Activated CD8-positive, alpha-beta memory T cell treated with anti-CD3 and anti-CD28 coated beads, Interleukin-2, amount 50 U/mL, for 1 hour (primary cell): ENCODE measurements around the gene NYAP1.

ENCODE experiments used
- DNase-seq: peaks from one replicate; pipeline ENCODE4 v3.0.0-alpha.2; 2020; ENCODE audit errors: extremely low read depth

The NYAP1 gene

DNA sequence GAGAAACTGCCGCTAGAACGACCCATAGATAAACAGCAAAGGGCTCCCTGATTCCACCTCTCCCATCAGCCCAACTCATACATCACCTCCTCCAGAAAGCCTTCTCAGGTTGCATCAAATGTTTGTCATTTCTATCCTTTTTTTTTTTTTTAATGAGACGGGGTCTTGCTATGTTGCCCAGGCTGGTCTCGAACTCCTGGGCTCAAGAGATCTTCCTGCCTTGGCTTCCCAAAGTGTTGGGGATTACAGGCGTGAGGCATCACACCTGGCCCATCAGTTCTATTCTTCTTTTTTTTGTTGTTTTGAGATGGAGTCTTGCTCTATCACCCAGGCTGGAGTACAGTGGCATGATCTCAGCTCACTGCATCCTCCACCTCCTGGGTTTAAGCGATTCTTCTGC is 26.7 kb upstream of the NYAP1 start:
- no peak for DNase-seq

DNA sequence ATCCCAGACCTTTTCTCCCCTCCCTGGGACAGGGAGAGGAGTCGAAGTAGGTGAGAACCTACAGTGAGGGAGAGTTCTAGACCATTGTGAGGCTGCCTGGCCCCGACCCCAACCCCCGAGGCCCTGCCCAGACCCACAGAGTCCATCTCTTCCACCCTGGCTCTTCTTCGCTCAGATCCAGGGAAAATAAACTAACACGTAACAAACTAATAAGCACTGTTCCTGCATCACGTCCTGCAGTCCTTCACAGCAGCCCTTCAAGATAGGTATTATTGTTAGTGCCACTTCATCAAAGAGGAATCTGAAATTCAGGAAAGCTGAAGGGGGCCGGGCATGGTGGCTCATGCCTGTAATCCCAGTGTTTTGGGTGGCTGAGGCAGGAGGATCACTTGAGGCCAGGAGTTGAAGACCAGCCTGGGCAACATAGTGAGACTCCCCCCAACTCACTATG is 19.5 kb upstream of the NYAP1 start, which contains the start of gene SPACDR:
Gene SPACDR, minus strand, starts transcription at position 51 of the 451 bp plus-strand sequence. CDS start 235 bp downstream, outside the sequence.
- no peak for DNase-seq

DNA sequence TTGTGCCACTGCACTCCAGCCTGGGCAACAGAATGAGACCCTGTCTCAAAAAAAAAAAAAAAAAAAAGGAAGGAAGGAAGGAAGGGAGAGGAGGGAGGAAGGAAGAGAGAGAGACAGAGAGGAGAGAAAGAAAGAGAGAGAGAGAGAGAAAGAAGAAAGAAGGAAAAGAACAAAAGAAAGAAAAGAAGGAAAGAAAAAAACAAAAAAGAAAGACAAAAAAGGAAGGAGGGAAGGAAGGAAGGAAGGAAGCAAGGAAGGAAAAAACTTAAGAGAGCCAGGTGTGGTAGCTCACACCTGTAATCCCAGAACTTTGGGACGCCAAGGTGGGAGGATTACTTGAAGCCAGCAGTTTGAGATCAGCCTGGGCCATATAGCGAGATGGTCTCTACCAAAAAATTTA is 18.9 kb upstream of the NYAP1 start:
- no peak for DNase-seq

DNA sequence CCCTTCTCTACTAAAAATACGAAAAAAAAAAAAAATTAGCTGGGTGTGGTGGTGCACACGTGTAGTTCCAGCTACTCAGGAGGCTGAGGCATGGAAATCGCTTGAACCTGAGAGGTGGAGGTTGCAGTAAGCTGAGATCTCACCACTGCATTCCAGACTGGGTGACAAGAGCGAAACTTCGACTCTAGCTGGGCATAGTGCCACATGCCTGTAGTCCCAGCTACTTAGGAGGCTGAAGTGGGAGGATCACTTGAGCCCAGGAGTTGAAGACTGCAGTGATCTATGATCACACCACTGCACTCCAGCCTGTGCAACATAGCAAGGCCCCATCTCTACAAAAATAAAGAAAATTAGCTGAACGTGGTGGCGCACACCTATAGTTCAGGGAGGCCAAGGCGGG is 18.4 kb upstream of the NYAP1 start:
- no peak for DNase-seq

DNA sequence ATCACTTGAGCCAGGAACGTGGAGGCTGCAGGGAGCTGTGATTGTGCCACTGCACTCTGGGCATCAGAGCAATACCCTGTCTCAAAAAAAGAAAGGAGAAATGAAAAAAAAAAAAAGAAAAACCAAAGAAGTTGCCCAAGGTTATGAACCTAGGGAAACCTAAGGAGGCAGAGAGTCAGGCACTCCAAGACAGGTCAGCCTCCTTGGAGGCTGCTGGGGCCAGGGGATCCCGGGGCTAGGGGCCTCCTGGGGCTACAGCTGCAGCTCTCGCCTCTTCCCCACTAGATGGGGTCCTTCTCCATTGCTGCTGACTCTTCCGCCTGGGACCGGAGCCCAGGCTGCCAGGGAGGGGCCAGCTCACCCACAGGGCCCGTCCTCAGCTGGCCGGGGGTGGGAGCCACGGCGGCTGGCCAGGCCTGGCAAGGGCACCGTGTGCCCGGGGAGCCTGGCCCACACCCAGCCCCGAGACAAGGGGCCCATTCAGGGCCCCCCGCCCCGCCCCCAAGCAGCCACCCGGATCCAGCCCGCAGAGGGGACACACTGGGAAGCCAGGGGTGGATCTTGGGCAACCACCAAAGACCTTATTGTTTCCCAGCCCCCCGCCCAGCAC is 17.9 kb upstream of the NYAP1 start:
- no peak for DNase-seq

DNA sequence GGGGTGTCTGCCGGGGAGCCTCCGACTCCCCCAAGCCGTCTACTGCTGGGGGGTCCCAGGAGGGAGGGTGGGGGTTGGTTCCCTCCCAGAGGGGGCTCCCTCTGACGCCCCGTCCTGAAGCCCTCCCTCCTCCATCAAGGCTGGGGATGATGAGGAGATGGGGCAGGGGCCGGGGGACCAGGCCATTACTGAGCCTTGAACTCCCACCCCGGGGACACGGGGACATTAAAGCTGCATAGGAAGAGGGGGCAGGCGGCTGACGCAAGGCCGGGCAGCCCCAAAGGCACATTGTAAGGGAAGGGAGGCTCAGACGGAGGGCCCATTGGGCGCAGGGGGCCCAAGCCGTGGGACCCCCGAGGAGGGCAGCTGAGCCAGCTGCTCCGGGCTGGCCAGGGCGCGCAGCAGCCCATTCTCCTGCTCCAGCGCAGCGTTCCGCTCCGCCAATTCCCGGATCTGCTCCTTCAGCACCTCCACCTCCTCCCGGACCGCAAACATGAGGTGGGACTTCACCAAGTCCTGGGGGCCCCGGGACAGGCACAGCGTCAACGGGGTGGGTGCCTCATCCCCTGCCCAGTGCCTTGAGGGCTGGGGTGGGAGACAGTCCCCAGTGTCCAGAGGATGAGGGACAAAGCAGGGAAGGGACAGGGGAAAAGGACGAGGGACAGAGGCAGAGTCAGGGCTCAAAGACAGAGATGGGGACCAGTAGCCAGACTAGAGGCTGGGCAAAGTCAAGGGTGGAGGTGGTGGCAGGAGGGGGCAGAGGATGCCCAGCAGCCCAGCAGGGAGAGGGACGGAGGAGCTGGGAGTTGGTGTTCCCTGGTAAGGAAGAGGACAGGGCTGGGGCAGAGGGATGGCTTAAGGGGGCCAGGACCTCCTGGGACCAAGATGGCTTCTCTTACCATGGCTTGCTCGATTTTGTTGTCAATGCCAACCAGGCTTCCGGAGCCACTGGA is 16.8 kb upstream of the NYAP1 start:
- DNase-seq: no peak

DNA sequence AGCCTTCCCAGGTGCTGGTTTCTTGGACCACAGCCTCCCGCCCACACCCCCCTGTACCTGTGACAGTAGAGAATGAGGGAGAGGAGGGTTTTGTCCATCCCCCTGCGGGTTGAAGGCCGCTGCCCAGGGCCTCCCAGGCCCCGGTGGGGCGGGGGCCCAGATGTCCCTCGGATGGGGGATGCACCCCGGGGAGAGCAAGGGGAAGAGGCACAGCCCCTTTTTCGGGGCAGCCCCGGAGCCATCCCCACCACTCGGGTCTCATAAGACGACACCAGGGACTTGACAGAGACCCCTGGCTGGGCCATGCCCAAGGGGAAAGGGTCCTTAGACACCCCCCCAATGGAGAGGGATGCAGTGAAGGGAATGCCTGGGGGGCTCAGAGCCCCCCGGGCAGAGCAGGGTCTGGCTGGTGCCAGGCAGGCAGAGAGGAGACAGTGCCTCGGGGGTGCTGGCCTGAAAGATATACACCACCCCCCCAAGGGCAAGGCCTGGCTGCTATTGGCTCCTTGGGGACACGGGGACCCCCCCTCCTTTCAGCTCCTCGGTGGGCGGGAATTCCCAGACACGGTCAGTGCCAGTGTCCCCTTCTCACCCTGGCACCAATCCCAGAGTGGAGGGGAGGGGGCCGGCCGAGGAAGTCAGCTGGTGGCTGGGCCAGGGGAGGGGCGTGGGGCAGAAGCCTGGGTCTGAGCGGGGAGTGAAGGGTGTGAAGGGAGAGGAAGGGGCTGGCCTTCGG is 15.9 kb upstream of the NYAP1 start:
- no peak for DNase-seq

DNA sequence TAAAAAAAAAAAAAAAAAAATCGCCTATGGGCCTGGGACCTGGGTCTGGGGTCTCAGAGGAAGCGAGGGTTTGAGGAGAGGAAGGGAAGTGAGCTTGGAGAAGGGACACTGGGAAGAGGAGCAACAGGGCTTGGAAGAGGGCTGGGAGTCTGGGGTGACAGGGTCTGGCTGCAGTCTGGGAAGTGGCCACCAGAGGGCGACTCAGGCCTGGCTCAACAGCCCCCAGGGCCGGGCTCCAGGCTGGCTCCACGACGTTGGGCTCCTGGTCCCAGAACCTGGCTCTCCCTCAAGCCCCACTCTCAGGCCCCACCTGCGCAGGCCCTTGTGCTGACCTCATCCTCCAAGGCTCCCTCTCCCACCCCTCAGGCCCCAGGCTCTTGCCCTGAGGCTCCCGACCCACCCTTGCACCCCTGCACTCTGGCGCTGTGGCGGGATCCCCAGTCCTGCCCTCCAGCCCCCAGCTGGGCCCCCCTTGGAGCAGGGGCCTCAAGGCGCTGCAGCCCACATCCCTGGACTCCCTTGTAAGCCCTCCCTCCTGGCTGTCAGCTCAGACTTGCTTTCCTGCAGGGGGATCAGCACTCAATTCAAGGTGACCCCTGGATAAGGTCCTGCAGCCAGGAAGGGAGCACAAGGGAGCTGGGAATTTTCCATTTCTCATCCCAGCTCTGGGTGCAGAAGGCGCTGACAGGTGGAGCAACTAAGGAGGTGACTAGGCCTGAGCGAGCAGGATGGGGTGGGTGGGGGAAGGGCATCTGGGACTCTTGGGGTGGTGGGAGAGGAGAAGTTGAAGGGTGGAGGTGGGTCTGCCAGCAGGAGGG is 14.3 kb upstream of the NYAP1 start:
- peak; percentile 30 for DNase-seq

DNA sequence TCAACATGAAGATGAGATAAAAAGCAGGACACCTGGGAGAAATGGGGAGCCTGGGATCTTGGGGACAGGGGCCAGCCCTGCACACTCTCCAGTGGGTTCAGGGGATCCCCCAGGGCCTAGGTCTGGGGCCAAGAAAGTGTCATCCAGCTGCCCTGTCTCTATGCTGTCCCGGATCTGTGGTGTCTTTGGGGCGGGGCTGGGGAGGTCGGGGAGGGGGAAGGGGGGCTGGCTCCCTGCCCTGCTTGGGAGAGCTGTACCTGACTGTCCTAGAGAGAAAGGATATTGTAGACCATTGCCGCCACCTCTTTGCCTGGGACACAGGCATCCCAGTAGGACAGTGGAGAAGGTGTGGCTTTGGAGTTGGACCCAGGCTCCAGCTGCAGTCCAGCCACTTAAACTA is 12.7 kb upstream of the NYAP1 start:
- DNase-seq: no peak

DNA sequence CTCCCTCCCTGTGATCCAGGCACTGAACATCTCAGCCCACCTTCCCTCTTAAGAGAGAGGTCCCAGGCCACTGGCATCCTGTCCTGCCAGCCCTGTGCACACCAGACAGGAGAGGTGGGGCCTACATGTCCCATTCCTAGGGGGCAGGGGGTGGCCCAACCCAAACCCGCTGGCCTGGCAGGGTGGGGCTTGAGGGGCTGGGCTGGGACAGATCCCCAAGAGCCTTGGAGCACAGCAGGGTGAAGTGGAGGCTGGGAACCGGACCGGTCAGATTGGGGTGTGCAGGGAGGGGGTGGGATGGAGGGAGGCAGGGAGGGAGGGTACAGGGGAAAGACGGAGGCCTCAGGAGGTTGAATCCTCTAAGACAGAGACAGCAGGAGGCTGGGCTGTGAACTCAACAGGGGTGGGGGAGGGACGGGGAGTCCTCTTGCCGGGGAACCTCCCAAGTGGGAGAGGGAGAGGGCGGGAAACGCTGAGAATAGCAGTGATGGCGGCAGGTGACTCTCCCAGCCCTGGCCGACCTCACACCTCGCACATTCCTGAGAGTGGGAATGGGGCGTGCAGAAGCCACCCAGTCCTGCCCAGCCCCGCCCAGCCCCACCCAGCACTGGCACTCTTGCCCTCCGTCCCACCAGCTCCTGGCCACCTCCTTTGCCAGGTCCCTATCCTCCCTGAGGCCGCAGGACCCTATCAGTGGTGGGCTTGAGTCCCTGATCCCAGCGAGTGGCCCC is 11.4 kb upstream of the NYAP1 start:
- DNase-seq: no peak

DNA sequence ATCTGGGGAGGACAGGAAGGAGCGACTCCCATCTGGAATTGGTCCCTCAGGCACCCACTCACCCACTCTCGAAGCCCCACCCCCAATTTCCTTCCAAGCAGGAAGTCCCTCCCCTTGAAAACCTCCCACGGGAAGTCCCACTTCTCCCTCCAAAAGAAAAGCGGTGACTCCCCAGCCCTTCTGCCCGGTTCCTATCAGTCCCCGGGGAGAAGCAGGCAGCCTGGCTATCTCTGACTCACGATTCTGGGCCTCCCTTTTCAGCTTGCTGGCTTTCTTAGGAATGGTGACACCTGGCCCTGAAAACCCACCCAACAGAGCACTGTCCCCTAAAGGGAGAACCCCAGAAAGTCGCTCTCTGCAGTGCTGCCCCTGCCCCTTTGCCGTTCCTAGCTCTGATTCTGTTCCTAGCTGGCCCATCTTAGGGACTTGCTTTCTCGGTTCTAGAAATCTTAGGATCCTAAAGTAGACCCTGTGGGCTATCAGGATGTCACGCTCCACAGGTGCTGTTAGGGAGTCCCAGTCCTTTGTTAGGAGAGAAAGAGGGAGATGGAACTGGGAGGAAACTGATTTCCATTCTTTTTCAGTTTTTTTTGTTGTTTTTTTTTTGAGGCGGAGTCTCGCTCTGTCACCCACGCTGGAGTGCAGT is 10.8 kb upstream of the NYAP1 start:
- no peak for DNase-seq

DNA sequence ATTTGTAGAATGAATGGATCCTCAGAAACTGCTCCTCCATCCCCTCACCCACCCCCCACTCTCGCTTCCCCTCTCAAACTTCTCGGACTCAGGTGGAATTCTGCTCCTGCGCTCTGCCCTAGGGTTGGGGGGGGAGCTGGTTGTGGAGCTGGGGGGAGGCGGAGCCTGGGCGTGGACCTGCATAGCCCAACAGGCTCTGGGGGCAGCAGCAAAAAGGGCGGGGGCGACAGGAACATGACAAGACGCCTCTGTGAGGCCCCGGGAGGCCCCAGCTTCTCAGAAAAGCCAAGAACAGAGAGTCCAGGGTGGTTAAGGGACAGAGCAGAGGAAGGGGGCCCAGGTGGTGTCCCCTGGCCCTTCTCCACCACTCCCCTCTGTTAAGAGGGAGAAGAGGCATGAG is 8.2 kb upstream of the NYAP1 start:
- DNase-seq: no peak

DNA sequence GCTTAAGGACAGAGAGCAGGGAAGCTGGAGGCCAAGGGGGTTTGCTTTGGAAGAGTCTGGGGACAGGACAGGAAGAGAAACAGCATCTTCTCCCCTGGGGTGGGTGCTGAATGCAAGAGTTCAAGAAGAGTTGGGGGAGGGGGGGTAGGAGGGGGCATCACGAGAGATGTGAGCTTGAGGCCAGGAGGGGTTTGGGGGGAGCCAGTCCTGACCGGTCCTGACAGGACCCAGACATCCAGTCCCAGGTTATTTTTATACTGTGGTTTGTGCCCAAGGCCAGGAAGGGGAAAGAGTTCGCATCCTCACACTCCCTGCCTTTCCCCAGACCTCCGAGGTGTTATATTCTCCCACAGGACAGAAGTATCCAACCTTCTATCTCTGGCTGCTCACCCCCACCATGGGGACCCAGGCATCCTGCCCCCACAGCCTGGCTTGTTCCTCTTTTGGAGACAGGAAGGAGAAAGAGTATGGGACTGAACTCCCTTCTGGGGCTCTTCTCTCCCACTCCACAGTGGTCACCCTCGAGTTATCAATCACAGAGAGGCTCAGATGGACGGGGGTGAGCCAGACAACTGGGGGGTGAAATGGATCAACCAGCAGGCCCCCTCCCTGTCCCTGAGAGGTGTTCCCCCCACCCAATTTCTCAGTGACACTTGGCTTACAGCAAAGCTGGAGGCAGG is 7.5 kb upstream of the NYAP1 start:
- DNase-seq: no peak

DNA sequence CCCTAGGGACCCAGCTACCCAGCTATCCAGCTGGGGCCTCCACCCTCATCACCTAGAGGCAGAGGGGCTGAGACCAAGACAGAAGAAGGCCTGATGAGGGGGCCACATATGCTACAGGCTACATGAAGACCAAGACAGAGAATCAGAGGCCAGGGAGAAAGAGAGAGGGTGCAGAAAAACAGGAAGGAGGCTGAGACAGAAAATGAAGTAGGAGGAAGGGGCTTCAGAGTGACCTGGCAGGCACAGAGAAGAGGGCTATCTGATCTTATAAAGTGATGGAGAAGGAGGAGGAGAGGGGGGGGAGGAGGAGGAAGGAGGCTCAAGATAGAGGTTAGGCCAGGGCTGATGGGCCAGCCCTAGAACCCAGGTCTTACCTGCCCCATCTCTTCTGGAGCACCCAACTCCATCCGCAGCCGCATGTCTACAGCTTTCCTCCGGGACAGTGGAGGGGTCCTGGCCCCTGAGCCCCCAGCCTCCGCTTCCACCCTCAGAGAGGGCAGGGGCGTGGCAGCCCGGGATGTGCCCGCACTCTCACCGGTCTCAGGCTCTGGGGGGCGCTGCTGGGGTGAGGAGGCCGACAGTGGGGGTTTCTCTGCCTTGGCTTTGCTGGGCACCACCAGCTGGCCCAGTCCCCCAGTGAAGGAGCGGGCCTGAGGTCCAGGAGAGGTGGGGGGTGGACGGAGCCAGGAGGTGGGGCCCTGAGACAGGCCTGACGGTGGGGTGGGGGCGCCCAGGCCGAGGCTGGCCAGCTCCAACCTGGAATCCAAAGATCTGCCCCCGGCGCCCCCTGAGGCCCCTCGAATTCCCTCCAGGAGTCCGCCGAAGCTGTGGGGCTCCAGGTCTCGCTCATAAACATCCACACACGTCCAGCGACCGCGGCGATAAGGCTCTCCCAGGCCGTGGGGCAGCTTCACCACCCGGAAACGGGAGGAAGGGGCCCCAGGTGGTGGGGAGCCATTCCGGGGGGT is 6.5 kb upstream of the NYAP1 start:
- no peak for DNase-seq

DNA sequence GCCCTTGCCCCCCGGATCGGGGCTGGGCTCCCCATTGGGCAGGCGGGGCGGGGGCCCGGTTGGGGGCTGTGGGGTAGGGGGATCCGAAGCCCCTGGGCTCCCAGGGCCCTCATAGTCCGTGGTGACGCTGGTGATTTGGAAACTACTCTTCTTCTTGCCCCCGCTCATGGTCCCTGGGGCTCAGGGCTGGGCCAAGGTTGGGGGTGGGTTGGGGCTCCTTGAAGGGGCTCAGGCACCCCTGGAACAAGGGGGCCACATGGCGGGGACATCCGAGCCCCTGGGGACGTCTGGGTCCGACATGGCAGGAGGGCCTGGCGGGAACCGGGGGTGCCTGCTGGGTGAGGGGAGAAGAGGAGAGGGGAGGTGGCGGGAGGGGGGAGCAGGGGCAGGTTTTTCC is 5.9 kb upstream of the NYAP1 start:
- no peak for DNase-seq

DNA sequence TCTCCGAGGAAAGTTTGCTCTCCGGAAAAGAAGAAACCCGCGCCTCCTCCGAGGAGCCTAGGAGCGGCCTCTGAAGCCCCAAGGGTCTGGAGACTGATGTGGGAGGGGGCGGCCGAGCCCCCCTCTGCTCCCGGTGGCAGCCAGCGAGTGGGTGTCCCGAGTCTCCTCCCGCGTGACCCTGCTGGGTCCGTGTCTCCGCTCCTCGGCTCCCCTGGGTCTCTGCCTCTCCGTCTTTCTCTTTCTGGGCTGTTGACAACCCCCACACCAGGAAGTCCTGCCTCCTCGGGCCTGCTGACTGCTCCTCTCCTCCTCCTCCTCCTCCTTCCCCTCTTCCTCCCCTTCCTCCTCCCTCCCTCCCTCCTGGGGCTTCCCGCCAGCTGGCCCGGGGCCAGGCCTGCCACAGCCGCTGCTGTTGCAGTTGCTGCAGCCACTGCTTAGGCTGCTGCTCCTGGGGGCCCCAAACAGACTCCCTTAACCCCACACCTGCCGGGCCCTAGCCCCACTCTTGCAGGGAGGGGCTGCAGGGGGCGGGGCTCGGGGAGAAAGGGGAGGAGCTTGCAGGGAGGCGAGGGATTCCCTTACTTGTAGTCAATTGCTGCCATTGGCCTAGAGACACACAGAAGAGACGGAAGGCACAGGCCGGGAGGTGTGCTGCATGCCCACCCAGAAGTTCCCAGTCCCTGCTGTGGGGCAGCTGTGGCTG is 4.6 kb upstream of the NYAP1 start, which contains the start of gene TSC22D4:
Gene TSC22D4, minus strand, starts transcription at position 257 of the 703 bp plus-strand sequence. CDS start 1,176 bp downstream, outside the sequence.
- peak; percentile 71 for DNase-seq

DNA sequence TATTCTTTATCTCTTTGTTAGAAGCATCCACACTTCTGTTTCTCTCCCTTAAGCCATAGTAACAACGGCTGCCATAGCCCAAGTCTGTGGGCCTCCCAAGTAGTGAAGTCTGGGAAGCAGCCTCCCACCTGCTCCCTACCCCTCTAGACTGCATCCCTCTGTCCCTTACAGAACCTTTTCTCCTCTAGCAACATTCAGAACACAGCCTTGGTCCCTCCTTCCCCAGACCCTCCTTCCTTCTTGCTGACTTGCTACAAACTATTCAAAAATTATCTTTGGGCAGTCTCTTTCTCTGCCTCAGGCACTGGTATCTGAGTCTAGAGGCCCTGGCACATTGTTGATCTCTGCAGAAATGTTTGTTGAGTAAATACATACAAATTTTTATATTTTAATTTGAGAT is 2.3 kb upstream of the NYAP1 start:
- no peak for DNase-seq

DNA sequence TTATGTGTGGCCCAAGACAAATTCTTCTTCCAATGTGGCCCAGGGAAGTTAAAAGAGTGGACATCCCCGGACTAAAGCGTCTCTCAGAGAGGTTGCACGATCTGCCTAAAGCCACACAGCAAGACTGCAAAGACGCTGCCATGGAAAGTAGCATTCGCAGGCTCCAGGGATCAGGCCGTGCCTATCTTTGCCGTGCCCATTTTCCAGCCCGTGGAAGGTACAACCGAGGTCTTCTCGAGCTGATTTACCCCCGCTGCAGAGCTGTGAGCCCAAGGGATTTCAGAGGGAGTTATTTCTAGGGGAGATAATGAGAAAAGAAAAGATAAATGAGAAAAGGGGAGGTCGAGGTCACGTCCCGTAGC is 1.0 kb upstream of the NYAP1 start:
- no peak for DNase-seq
